B cell (primary cell): ENCODE results near the gene INAFM2.

Source experiments
- CTCF ChIP-seq: fragments of 200-600 bp; IDR thresholded peaks from one replicate; pipeline ENCODE4 v1.8.0; 2022; ENCODE audit warnings: antibody characterized with exemption, mild to moderate bottlenecking
- EZH2 ChIP-seq: IDR thresholded peaks from 2 replicates; pipeline ENCODE4 v1.6.1; 2012; ENCODE audit warnings: borderline replicate concordance, low read depth, mild to moderate bottlenecking, moderate library complexity, low read length; ENCODE audit not compliant: insufficient read depth, poor library complexity, severe bottlenecking

- TF ChIP-seq CTCF (no peak), EZH2 (no peak)
These were observed 16.1 kb downstream of the INAFM2 start for GRCh38 chr15:40339621-40339945.
